GM18519 (cell line): ENCODE measurements around the gene SH3TC1.

Source experiments
- ATAC-seq: cut with Tn5 transposase; IDR thresholded peaks from one replicate; pipeline ENCODE4 v1.9.1; 2021; ENCODE audit warnings: mild to moderate bottlenecking, moderate library complexity; ENCODE audit not compliant: unreplicated experiment, low FRiP score

The SH3TC1 gene

GRCh38 chr4:8163436-8164193 is 35.5 kb upstream of the SH3TC1 start:
- no peak for ATAC-seq

DNA sequence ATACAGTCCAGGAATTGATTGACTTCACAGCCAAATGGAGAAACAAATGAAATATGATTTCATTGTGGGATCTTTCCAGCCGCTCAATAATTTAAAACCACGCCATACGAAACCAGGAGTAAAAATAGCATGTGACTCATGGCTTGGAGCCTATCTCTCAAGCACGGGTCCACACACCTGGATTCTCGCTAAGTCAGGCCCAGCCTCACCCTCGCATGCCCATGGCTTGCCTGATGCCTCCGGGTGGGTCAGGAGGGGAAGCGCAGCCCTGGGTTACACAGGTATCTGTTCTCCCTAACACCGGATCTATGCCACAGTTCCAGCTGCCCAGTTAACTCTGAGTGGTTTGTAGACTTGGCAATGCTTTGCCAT is 34.9 kb upstream of the SH3TC1 start:
- no peak for ATAC-seq

- no peak for ATAC-seq
These were observed 34.4 kb upstream of the SH3TC1 start for GRCh38 chr4:8164687-8165086.

DNA sequence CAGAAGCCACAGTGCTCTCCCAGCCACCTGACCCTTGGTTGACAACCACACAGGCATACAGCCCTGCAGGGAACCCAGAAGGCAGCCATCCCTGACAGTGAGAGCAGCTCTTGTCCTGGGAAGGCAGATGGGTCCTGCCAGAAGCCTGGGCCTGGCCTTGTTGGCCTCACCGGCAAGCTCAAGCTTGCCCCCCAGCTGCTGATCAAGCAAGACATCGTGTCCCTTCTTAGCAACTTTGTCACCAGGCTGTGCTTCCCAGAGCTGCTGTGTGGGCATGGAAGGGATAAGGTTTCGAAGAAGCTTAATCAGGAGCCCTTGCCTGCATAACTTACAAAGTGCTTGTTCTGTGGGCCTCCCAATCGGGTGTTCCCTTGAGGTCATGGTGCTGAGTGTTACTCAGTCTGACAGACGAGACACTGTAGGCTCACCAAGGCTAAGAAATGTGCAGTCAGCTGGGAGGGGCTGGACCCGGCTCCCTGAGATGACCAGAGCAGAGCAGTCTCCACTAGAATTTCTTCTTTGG is 33.7 kb upstream of the SH3TC1 start:
- ATAC-seq = no peak

DNA sequence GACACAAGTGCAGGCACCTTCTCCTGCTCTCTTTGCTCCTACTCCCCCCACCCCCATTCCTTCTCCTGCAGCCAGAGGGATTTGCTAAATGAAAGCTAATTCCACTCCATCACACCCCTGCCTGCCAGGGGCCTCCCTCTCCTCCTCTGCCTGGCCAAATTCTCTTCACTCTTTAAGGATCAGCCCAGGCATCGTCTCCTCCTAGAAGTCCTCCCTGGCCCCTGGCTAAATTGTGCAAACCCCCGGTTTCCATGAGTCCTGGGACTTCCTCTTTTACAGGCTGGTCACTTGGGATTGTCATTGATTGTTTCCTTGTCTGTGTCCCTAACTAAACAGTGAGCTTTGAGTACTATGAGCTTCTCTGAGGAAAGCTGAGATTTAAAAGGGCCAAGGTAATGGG is 31.8 kb upstream of the SH3TC1 start:
- ATAC-seq = no peak

- no peak for ATAC-seq
These were observed 31.3 kb upstream of the SH3TC1 start for GRCh38 chr4:8167815-8168214.

- no peak for ATAC-seq
These were observed 30.9 kb upstream of the SH3TC1 start for GRCh38 chr4:8168232-8168631.

- ATAC-seq = no peak
These were observed 30.1 kb upstream of the SH3TC1 start for GRCh38 chr4:8168832-8169598.

DNA sequence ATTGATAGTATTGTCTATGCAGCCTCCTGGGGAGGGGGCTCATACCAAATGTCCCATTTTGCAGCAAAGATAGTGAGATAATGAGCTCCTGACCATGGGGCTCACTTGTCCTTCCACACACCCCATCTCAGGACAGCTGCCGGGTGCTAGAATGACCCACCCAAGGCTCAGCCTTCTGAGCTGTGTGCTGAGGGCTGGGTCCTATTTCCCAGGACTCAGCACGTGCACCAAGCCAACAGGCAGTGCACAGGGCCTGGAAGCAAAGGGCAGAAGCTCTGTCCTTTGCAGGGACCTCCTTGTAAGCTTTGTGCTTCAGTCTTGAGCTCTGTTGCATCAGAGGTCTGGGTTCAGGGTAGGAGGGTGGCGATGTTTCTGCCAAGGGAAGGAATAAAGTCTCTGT is 29.3 kb upstream of the SH3TC1 start:
- ATAC-seq = no peak

GRCh38 chr4:8170341-8170740 is 28.7 kb upstream of the SH3TC1 start:
- ATAC-seq = no peak

DNA sequence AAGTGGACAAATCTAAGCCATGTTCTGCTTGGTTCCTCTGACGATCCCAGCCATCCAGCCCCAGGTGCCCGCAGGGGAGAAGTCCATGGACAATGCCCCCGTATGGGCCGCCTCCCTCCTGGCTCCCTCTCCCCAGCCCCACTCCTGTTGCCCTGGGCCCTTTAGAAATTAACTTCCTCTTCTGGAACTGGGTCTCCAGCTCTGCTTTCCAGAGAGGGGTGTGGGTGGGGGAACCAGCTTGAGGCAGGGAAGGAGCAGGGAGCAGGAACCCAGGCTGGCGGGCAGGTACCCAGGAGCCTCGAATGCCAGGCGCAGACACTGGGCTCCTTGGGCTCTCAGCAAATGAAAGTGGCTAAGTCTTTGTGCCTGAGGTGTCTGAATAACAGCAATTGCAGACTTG is 27.8 kb upstream of the SH3TC1 start:
- ATAC-seq = no peak

DNA sequence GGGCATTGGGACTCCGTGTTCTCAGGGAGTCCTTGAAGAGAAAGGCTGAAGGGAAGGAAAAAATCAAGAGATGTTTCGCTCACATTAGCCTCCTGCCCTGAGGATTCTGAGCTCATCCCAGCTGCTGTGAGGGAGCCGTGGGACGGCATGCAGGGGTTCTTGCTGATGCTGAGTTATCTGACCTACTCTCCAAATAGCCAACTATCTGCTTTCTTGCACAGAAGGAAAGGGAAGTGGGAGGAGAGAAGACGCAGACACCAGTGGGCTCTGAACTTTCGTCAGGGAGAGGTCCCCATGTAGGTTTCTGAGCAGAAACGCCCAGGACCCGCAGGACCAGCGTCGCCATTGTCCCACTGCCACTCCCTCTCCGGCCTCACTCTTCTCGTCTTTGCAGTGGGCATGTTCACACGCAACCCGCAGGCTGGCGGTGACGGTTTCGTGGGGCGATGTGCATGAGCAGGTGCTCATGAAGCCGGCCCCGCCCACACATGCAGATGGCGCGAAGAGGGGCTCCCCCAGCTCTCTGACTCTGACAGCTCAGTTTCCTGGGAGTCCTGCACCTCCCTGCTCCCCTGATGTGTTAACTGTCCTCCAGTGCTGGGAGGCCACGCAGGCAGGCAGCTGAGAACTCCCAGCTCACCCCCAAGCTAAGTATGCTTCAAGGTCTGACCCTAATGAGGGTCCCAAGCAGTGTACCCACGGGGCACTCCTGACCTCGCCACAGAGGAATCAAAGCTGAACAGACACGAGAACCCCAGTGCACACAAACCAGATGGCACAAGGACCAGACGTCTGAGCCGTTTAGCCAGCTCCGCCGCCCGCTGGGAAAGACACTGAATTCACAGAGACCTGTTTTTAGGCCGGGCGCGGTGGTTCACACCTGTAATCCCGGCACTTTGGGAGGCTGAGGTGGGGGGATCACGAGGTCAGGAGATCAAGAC is 26.8 kb upstream of the SH3TC1 start:
- peak; percentile 41 for ATAC-seq

DNA sequence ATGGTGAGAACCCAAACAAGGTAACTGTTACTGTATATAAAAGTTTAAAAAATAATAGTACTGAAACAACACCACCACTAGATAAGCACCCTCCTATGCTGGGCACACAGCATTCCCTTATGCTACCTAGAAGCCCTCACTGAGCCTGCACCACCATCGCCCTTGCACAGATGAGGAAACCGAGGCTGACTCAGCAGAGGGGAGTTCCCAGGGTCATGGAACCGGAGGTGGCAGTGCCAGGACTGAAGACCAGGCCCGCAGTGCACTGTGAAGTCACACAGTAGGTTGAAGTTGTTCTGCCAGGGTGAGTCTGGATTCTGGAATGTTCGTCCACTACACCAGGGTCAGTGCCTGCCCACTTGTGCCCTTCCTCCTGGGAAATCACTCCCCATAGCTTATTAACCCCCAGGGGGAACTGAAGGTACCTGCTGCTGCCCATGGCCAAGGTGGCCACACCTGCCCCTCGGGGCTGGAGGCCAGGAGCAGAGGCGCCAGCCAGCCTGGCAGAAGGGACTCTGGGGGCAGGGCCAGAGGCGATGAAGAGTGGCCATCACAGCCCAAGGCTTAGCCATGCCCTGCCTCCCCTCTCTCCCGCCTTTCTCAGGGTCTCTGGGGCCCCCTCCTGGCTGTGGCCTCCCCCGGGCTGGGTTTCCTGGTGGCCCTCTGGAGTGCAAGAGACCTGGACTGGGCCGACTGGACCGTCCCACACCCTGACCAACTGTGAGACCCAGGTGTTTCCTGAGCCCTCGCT is 25.4 kb upstream of the SH3TC1 start:
- ATAC-seq = no peak

DNA sequence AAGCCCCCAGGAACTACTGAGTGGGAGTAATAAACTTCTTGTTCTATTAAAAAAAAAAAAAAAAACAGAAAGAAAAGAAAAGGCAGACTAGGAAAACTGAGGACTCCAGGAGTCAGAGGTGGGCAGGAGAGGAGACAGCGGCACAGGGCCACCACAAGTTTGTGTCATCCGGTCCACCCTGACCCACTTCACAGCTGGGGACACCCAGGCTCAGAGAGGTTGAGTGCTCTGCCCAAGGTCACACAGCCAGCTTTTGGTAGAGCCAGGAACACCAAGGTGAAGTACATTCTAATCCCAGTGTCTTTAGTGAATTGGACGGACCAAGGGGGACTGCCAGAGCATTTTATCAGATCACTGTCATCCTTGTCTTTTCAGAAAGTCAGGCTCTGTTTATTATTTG is 24.1 kb upstream of the SH3TC1 start:
- ATAC-seq = no peak

- ATAC-seq = no peak
These were observed 23.4 kb upstream of the SH3TC1 start for GRCh38 chr4:8175686-8176085.

- ATAC-seq = no peak
These were observed 22.3 kb upstream of the SH3TC1 start for GRCh38 chr4:8176547-8177399.

DNA sequence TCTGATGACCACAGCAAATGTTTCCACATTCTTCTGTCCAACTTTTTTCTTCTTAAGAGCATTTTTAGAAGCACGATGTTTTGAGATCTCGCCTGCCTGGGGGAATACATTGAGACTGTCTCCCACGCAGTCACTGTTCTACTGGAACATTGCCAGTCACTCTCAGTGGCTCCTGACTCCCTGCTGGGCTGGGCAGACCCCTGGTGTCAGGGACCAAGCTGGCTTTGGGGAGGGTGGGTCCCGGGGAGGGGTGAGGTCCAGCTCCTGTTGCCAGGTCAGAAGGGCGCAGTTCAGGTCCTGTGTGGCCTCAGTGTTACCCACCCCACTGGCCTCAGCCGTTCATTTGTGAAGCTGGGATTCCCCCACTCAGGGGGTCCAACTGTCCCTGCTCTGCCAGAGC is 21.5 kb upstream of the SH3TC1 start:
- ATAC-seq = no peak

DNA sequence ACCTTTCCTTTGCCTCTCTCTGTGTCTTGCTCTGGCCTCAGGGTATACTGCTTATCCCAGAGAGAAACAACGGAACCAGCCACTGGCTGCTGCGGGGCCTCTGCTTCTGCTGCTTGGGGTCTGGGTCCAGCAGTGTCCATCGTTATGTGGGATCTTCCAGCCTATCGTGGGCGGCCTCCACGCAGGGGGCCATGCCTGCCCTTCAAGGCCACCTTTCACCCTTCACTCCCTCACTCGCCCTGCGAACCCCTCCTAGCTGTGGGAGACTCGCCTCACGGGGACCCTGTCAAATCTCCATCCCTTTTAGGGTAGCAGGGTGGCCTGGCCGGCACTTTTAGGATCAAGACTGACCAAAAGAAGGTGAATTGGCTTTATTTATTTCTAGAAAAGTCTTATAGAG is 21.1 kb upstream of the SH3TC1 start:
- no peak for ATAC-seq

DNA sequence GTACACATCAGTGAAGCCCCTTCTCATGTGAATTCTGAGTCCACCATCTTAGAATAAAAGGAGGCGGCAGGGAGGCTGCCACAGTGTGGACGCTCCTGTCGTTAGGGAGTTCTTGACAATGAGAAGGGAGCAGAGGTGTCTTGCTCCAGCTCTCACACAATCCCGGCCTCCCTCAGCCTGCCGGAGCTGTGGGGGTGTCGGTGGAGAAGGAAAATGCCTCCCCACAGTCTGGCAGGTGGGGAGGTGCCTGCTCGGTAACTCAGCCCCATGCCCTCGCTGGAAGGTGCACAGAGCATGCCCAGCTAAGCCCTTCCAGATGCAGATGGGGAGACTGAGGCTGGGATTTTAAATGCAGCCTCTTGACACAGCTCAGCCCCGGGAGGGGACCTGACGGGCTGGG is 20.0 kb upstream of the SH3TC1 start:
- no peak for ATAC-seq
